ENCODE results near the gene ID3.
A peak's percentile ranks its signal among the peaks of the same experiment; 100 is the strongest.

ID3 gene

GRCh38 chr1:23525558-23526250 is 33.6 kb downstream of the ID3 start:
- TF ChIP-seq CTCF (conservative IDR thresholded peaks at IDR 0.05; ENCODE audit: low read depth): no peak
- POLR2A ChIA-PET (ENCODE audit: low non-redundant PET): no interaction called here
- CTCF ChIA-PET: interaction anchor here (0.5 to 1.8 kb wide), 2 partner anchors 28 to 109 kb away, joined by 5 to 9 read pairs; no protein-coding TSS in a partner anchor
- DNase-seq (ENCODE audit: low spot score): no peak
- H3K27ac ChIP-seq: peak overlapping the region; percentile 58

GRCh38 chr1:23524716-23525401 is 34.4 kb downstream of the ID3 start:
- POLR2A ChIA-PET (ENCODE audit: low non-redundant PET): no interaction called here
- DNase-seq (ENCODE audit: low spot score): no peak

GRCh38 chr1:23524163-23524562 is 35.1 kb downstream of the ID3 start:
- H3K27ac ChIP-seq: peak overlapping the region; percentile 58
- no peak for DNase-seq (ENCODE audit: low spot score)
- TF ChIP-seq CTCF (conservative IDR thresholded peaks at IDR 0.05; ENCODE audit: low read depth): no peak
- CTCF ChIA-PET: interaction anchor here (0.7 to 1.8 kb wide), 2 partner anchors 27 to 127 kb away, joined by 3 to 9 read pairs; no protein-coding TSS in a partner anchor
- POLR2A ChIA-PET (ENCODE audit: low non-redundant PET): no interaction called here

More at GRCh38 chr1:23524716-23525401, 34.4 kb downstream of the ID3 start:
- TF ChIP-seq CTCF (conservative IDR thresholded peaks at IDR 0.05; ENCODE audit: low read depth): no peak
- CTCF ChIA-PET: interaction anchor here (1.8 kb wide), 1 partner anchor 28 kb away, joined by 9 read pairs; no protein-coding TSS in a partner anchor
- peak overlapping the region; percentile 58 for H3K27ac ChIP-seq

- no peak for TF ChIP-seq CTCF (conservative IDR thresholded peaks at IDR 0.05; ENCODE audit: low read depth)
- no peak for DNase-seq (ENCODE audit: low spot score)
- POLR2A ChIA-PET (ENCODE audit: low non-redundant PET): no interaction called here
- no peak overlapping the region for H3K27ac ChIP-seq
- CTCF ChIA-PET: interaction anchor here (0.6 to 0.7 kb wide), 2 partner anchors 9 to 25 kb away, joined by 3 to 5 read pairs; no protein-coding TSS in a partner anchor
Measured at GRCh38 chr1:23522244-23522982, 36.9 kb downstream of the ID3 start.

GRCh38 chr1:23521588-23521987 is 37.7 kb downstream of the ID3 start:
- TF ChIP-seq CTCF (conservative IDR thresholded peaks at IDR 0.05; ENCODE audit: low read depth): no peak
- no peak for DNase-seq (ENCODE audit: low spot score)
- ChIA-PET POLR2A (ENCODE audit: low non-redundant PET) (no interaction called here), CTCF (interaction anchor here (0.7 to 1.7 kb wide), 3 partner anchors 25 to 58 kb away, joined by 3 to 6 read pairs (median 3); no protein-coding TSS in a partner anchor)
- no peak overlapping the region for H3K27ac ChIP-seq

- H3K27ac ChIP-seq: no peak overlapping the region
- no peak for DNase-seq (ENCODE audit: low spot score)
- POLR2A ChIA-PET (ENCODE audit: low non-redundant PET): no interaction called here
- no peak for TF ChIP-seq CTCF (conservative IDR thresholded peaks at IDR 0.05; ENCODE audit: low read depth)
- CTCF ChIA-PET: interaction anchor here (1.3 kb wide), 1 partner anchor 21 kb away, joined by 4 read pairs; no protein-coding TSS in a partner anchor
Measured at GRCh38 chr1:23517581-23517980, 41.7 kb downstream of the ID3 start.
